ENCODE data around the gene UFD1.

The UFD1 gene

GRCh38 chr22:19515654-19516377 lies 36.8 kb upstream of the UFD1 start:
- no peak for DNase-seq

DNA sequence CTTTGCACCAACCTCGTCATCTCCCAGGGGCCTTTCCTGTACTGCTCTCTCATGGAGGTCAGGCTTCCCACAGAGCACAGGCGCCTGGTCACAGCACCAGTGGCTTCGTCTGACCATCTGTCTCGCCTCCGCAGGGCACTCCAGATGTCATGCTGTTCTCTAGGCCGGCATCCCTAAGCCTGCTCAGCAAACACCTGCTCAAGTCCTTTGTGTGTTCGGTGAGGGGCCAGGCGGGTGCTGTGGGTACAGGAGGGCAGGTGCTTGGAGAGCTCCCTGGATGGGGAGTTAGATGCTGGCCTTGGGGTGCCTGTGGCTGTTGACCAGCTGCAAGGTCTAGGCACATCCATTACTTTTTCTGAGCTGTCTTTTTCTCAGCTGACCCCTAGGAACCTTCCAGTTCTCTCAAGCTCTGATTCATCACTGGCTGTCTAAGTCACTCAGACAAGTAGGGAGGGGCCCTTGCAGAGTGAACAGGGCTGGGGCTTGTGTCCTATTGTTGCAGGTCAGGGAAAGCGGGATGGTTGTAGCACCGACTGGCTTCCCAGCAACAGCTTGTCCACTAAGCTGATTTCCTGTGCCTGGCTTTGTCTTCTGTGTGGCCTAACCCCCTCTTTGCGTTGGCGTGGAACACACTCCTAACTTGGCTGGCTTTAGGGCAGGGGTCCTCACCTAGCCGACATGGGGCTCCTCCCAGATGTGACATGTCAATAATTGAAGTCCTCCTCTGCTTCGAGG lies 36.0 kb upstream of the UFD1 start:
- no peak for DNase-seq

GRCh38 chr22:19513823-19514222 lies 34.8 kb upstream of the UFD1 start:
- no peak for DNase-seq

DNA sequence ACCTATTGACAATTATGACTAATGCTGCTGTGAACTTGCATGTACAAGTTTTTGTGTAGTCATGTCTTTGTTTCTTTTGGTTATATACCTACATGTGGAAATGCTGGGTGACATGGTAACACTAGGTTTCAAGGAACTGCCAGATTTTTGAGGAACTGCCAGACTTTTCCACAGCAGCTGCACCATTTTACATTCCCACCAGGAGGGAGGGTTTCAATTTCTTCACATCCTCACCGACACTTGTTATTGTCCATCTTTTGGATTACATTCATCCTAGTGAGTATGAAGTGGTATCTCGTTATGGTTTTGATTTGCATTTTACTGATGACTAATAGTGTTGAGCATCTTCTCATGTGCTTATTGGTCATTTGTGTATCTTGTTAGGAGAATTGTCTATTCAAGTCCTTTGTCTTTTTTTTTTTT lies 31.9 kb upstream of the UFD1 start:
- no peak for DNase-seq

- no peak for DNase-seq
Observed at GRCh38 chr22:19509923-19510322, 30.9 kb upstream of the UFD1 start.

DNA sequence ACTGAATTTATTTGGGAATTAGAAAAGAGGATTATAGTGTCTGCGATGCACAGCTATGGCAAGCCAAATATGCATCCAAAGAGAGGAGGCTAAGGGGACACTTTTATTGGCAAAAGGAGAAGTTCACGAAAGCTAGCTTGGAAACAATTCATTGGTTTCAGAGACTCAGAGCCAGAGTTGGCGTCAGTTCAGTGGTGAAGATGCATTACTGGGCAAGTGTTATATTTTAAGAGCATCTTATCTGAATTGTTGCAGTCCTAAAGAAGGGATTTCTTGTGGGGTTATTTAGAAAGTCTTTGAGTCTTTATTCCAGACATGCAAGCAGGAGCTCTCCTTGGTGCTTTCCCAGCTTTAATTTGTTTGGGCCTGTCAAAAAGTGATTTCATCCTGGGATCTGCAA lies 30.2 kb upstream of the UFD1 start:
- DNase-seq, result no peak

DNA sequence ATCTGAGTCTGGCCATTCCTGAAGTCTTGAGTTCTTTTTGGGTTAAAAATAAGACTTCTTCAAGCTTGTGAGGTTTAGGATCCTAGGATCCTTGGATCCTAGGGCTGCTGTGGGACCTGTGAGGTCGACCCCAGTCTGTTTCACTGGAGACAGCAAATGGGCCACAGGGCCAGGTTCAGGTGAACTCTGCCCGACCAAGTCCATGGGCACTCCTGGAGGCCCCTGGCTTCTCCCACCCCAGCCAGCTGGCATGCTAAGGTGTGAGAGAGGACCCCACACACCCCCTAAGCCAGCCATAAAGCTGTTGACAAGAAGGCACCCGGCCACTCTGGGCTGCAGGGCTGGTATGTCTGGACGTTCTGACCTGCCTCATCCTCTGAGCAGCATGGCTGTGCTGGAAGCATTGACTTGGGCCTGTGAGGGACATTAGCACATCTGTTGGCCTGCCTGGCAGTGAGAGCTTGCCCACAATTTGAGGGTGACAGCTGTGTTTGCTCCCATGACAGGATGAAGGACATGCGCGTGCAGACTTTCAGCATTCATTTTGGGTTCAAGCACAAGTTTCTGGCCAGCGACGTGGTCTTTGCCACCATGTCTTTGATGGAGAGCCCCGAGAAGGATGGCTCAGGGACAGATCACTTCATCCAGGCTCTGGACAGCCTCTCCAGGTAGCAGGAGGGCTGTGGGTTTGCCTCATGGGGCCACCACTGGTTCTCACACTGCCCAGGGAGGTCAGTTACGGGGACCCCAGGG lies 29.2 kb upstream of the UFD1 start:
- DNase-seq, result no peak

GRCh38 chr22:19507534-19507861 lies 28.5 kb upstream of the UFD1 start:
- no peak for DNase-seq

DNA sequence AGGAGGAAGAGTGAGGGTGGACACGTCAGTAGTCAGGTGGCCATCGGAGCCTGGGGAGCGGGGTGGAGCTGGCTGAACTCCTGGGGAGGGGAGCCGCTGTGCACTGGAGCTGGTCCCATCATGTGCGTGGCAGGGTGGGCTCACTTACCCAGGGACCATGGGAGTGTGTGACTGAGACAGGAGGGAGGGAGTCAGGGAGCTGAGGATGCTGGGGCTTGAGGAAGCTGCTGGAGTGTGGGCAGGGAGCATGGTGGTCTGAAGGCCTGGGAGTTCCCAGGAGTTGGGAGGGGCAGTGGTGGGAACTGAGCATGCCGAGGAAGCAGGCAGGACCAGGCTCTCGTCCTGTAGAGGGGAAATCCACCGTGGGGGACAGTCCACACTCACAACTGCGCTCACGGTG lies 27.2 kb upstream of the UFD1 start:
- DNase-seq, result no peak

DNA sequence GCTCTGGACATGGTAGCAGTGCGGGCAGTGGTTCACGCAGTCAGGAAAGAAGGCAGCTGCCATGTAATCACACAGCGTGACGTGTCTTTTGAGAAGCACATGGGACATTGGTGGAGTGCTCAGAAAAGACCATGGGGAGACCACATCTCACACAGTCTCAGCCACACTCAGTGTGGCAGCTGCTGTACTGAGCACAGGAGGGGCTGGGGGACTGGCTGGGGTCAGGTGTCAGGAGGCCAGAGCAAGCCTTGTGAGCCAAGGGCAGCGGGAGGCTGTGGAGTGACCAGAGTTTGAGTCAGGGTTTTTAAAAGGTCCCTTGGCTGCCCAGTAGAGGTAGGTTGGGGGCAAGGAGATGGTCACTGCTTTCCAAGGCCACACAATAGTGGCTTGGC lies 26.7 kb upstream of the UFD1 start:
- DNase-seq, result no peak

GRCh38 chr22:19504900-19505734 lies 26.1 kb upstream of the UFD1 start:
- DNase-seq, result no peak

GRCh38 chr22:19503869-19504268 lies 24.9 kb upstream of the UFD1 start:
- DNase-seq, result no peak

GRCh38 chr22:19503367-19503766 lies 24.4 kb upstream of the UFD1 start:
- DNase-seq, result no peak

- DNase-seq, result no peak
Observed at GRCh38 chr22:19501897-19502447, 23.0 kb upstream of the UFD1 start.

GRCh38 chr22:19499880-19500242 lies 20.9 kb upstream of the UFD1 start:
- no peak for DNase-seq

DNA sequence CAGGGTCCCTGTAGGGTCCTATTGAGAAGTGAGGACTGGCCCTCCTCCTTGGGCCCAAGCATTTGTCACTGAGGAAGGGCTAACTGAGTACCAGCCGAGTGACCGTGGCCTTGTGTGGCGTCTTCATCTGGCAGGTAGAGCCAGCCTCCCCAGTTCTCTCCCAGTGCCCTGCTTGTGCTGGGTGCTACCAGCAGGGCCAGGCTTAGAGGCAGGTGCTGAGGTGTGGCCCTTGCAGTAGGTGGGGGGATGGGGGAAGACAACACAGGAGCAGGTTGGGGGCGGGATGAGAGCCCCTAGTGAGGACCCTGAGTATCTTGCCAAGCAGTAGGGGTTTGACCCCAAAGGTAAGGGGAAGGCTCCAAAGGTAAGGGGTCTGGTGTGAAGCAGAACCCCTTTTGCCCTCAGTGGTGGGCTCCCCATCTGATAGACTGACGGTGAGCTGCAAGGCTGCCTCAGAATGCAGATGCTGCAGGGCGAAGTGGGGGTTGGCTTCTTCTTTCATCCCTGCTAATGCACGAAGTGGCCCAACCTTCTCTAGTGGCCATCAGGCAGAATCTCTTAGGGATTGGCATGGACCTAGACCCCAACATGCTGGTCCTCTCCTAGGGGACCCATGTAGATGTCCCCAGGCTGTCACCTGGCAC lies 20.4 kb upstream of the UFD1 start:
- DNase-seq, result no peak

DNA sequence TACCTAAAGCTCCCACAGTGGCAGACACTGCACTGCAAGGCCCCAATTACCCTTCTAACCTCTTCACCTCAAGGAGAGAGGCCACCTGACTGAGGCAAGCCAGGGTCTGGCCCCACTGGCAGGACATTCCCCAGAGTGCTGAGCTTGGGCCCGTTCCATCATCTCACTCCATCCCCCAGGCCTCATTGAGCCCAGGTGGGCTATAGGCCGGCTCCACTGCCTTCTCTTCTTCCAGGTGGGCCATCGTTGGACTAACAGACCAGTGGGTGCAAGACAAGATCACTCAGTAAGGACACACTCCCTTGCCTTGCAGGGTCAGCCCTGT lies 19.8 kb upstream of the UFD1 start:
- DNase-seq, result no peak

DNA sequence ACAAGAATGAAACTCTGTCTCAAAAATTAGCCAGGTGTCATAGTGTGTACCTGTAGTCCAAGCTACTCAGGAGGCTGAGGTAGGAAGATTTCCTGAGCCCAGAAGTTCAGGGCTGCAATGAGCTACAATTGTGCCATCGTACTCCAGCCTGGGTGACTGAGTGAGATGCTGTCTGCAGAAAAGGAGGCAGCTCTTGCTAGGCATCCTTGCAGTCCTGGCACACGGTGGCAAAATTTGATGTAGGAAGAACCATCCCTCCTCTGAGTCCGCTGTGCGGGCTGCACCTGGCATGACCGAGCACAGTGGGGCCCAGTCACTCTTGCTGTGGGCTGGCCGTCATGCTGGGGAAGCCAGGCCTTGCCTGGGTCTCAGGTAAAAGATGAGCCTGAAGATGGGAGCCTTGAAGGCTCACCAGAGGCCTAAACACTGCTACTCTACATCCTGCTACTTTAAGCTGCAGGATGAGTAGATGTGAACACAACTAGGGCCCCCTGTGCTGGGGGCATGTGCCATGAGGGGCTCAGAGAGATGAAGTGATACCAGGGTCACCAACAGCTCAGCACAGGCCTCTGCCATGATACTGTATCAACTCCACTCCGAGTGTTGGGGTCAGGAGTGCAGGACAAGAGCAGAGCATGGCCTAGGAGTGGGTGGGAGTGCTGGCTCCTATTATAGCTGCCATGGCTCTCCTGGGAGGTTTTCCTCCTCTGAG lies 19.3 kb upstream of the UFD1 start:
- no peak for DNase-seq

- no peak for DNase-seq
Observed at GRCh38 chr22:19497245-19497644, 18.3 kb upstream of the UFD1 start.

DNA sequence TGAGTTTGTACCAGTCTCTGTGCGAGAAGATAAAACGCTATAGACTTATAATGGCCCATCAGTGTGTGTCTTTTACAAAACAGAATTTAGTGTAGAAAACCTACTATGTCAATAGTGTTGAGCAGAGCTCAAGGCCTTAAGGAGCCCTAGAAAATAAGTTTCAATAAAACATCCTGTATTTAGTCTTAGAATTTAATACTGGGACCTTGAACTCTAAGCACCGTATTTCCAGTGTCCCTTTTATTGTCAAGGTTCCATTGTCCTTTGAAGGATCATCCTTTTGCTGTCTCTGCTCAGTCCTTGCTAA lies 17.3 kb upstream of the UFD1 start:
- no peak for DNase-seq

GRCh38 chr22:19495562-19496323 lies 16.8 kb upstream of the UFD1 start:
- no peak for DNase-seq
